GM12873 (cell line): ENCODE measurements around the gene TPGS2.

Experiments used
- CTCF ChIP-seq: IDR thresholded peaks from 2 replicates; pipeline ENCODE4 v1.5.1; 2012; ENCODE audit warnings: low read depth, mild to moderate bottlenecking, moderate library complexity, low read length, control low read depth; ENCODE audit not compliant: insufficient read depth; ENCODE audit errors: missing control alignments

The TPGS2 gene

DNA sequence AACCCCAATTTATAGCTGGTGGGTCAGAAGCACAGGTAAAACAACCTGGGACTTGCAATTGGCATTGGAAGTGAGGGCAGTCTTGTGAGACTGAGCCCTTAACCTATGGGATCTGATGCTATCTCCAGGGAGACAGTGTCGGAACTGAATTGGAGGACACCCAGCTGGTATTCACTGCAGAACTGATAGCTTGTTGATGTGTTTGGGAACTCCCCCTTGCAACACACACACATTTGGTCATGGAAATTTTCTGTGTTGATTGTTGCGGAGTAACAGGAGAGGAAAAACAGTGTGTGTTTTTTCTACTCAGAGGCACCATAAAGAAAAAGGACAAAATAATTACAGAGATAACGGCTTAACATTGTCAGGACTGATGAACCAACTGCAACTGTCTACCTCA is 16.1 kb downstream of the TPGS2 start:
- TF ChIP-seq CTCF = no peak

DNA sequence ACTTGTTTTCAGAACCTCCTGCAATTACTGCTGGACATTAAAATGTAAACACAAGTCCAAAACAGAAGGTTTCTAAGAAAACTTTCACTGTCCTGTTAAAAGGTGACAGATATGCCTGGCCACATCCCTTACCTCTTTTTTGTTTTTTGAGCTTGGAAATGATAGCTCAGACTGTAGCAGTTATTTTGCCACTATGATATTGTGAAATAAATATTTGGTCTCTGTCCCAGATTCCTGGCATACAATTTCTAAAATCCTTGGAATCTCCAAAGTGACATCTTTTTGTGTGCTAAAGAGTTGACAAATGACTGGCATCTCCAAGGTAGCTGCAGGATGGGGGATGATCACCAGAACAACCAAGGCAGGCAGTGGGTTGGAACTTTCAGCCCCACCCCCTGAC is 16.8 kb downstream of the TPGS2 start:
- no peak for TF ChIP-seq CTCF

- no peak for TF ChIP-seq CTCF
Measured at GRCh38 chr18:36811430-36811829, 17.4 kb downstream of the TPGS2 start.

DNA sequence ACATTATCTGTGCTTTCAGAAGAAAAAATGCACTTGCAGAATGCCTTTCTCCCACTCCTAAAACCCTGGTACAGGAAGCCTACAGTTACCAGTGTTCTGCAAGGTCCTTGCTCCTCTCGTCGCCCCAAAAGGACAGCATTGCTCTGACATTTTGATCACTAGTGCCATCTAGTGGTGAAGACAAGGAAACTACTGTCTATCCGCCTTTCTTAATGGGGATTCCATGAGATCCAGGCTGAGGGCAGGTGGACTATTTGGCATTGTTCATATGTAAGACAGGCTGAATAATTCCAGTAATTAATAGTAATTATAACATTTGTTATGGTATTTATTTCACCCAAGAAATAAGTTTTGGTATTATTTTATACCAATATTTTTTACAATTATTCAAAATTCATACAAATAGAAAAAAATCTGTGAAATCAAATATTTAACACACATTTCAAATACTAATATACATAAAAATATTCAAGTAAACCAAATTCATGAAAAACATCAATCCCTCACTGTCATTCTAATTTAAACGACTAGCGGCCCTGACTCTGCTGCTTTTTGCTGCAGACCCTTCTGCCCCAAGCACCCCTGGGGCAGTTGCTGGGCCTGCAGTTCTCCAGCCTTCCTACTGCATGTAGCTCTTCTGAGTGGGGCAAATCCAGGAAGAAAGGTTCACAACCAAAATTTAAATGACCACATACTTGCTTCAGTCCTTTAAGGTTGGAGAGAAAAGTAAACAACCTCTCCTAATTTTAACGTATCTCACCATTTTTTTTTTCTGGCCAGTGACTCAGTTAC is 19.0 kb downstream of the TPGS2 start:
- peak; percentile 83 for TF ChIP-seq CTCF

DNA sequence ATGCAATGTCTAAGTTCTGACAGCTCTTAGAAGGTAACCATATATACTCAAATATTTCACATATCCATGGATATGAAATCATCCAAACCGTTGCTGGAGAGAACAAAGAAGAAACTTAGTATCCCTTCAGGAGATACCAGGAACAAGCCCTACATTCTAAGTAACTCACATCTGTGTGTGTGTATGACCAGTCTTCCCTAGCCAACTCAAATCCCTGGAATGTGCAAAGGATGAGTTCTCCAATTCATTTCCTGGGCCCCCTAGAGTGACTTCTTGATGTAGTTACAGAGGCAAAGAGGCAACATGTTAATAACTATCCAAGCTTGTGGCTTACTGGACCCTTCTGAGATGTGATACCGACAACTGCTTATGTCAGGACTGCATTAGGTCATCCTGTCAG is 20.1 kb downstream of the TPGS2 start:
- TF ChIP-seq CTCF = no peak

GRCh38 chr18:36805105-36805504 is 23.7 kb downstream of the TPGS2 start:
- no peak for TF ChIP-seq CTCF

DNA sequence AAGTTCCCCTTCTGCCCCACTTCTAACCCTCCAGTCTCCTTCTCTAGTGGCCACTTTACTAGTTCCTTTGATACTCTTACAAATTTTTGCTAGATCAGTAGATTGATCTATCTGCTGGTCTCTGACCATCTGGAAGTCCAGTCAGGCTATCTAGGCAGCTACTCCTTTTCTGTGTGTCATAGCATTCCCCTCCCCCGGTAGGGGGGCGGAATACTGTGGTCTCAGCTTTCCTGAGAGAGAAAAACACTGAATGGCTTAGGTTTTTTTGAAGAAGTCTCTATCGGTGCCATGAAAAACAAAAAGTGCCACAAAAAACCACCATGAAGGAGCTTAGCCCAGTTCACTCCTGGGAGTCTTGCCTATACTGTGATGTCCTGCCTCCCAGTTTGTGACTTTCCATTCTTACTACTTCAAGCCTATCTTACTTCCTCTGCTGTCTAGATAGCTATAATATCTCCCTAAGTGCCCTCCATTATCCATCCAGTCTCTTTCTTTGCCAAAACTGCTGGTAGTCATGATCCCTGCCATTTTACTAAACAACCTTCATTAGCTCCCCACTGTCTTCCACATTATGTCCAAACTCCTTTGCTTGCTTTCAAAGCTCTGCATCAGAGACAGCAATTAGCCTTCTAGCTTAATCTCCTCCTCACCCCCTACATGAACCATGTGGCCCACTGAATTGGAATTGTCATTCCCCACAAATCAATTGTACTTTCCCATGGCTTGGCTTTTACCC is 29.9 kb downstream of the TPGS2 start:
- no peak for TF ChIP-seq CTCF
